SK-N-SH (cell line): ENCODE measurements around the gene MACROD2. TPM values are rescaled to one million over a fixed set of nuclear protein-coding genes. Genes with fewer than 3 reads are reported as not detected.

Experiments
- CTCF ChIA-PET: fragments of 300-600, 350-600 bp; formaldehyde crosslinking; extraction: SDS; loops from one replicate; lab custom pipeline; 2021; lab: Yijun Ruan, JAX
- POLR2A ChIA-PET: fragments of 350-600 bp; sonication (Branson Sonifier 250); formaldehyde crosslinking; extraction: SDS; loops from one replicate; lab custom pipeline; 2020; ENCODE audit warnings: antibody characterized with exemption, inconsistent platforms; lab: Yijun Ruan, JAX
- DNase-seq: peaks from one replicate; pipeline ENCODE4 v3.0.0; 2012
- H2AFZ ChIP-seq: fragments of 200-600 bp; sonication (generic); 2 replicates; pipeline ENCODE4 v1.8.1; 2016; ENCODE audit warnings: antibody characterized with exemption, mild to moderate bottlenecking, low read depth
- H3F3A ChIP-seq: fragments of 200-600 bp; sonication (generic); replicated peaks from 2 replicates; pipeline ENCODE3; 2016; ENCODE audit warnings: antibody characterized with exemption, mild to moderate bottlenecking; ENCODE audit not compliant: insufficient read depth
- H3K27ac ChIP-seq, 2 experiments: fragments of 200-500 bp in 1 of 2; fragments of 200-600 bp in 1 of 2; sonication (Bioruptor generic) in 1 of 2; sonication (generic), shearing (Covaris generic) in 1 of 2; 2 replicates each; pipeline versions ENCODE4 v1.5.1 to v1.6.1; 2014 to 2016; ENCODE audit warnings: low read depth in 2 of 2, inconsistent platforms in 1 of 2, low read length in 1 of 2, mild to moderate bottlenecking in 1 of 2, mixed read lengths in 1 of 2
- H3K27me3 ChIP-seq: fragments of 200-600 bp; sonication (generic), shearing (Covaris generic); 2 replicates; pipeline ENCODE4 v1.6.1; 2016; ENCODE audit warnings: mixed run types; ENCODE audit not compliant: insufficient read depth
- H3K36me3 ChIP-seq, 2 experiments: fragments of 200-500 bp in 1 of 2; fragments of 200-600 bp in 1 of 2; sonication (Bioruptor generic) in 1 of 2; sonication (generic) in 1 of 2; replicated peaks in 1 of 2; 2 replicates each; pipeline versions ENCODE3 to v1.5.1; 2014 to 2016; ENCODE audit warnings: low read length in 1 of 2, mild to moderate bottlenecking in 1 of 2; ENCODE audit not compliant: insufficient read depth in 2 of 2, control insufficient read depth in 1 of 2
- H3K4me1 ChIP-seq, 2 experiments: fragments of 200-500 bp in 1 of 2; fragments of 200-600 bp in 1 of 2; sonication (Bioruptor generic) in 1 of 2; sonication (generic), shearing (Covaris generic) in 1 of 2; 2 replicates each; pipeline versions ENCODE4 v1.5.1 to v1.6.1; 2014 to 2016; ENCODE audit warnings: low read depth in 1 of 2, low read length in 1 of 2, mixed run types in 1 of 2; ENCODE audit not compliant: insufficient read depth in 2 of 2, control insufficient read depth in 1 of 2
- H3K4me2 ChIP-seq: fragments of 200-600 bp; sonication (generic), shearing (Covaris generic); 2 replicates; pipeline ENCODE4 v1.6.1; 2017; ENCODE audit warnings: mixed run types
- H3K4me3 ChIP-seq, 2 experiments: fragments of 200-500 bp in 1 of 2; fragments of 200-600 bp in 1 of 2; sonication (Bioruptor generic) in 1 of 2; sonication (generic), shearing (Covaris generic) in 1 of 2; 2 replicates each; pipeline versions ENCODE4 v1.5.1 to v1.8.1; 2014 to 2016; ENCODE audit warnings: low read depth in 2 of 2, inconsistent platforms in 1 of 2, low read length in 1 of 2, mild to moderate bottlenecking in 1 of 2, mixed read lengths in 1 of 2, moderate library complexity in 1 of 2
- H3K79me2 ChIP-seq: fragments of 200-600 bp; sonication (generic); 2 replicates; pipeline ENCODE4 v1.8.1; 2017; ENCODE audit warnings: mild to moderate bottlenecking; ENCODE audit not compliant: insufficient read depth
- H3K9ac ChIP-seq: fragments of 200-600 bp; sonication (generic); 2 replicates; pipeline ENCODE4 v1.6.1; 2017; ENCODE audit warnings: mixed run types
- H3K9me2 ChIP-seq: fragments of 200-600 bp; sonication (generic); 2 replicates; pipeline ENCODE4 v1.6.1; 2017; ENCODE audit warnings: mixed run types
- H3K9me3 ChIP-seq: fragments of 200-600 bp; sonication (generic); 2 replicates; pipeline ENCODE4 v1.6.1; 2017; ENCODE audit warnings: mixed run types, mild to moderate bottlenecking, moderate library complexity
- H4K20me1 ChIP-seq: fragments of 200-600 bp; sonication (generic); 2 replicates; pipeline ENCODE4 v1.6.1; 2017; ENCODE audit warnings: mild to moderate bottlenecking, mixed run types; ENCODE audit not compliant: insufficient read depth
- CHD2 ChIP-seq: fragments of 150-350 bp; IDR thresholded peaks from 2 replicates; pipeline ENCODE4 v1.6.1; 2018; ENCODE audit warnings: low read length; ENCODE audit not compliant: partially characterized antibody
- ELF1 ChIP-seq: IDR thresholded peaks from 2 replicates; pipeline ENCODE4 v1.4.0; 2012
- FOSL2 ChIP-seq: IDR thresholded peaks from 2 replicates; pipeline ENCODE4 v1.4.0; 2012; ENCODE audit warnings: low read depth, mild to moderate bottlenecking, moderate library complexity, borderline replicate concordance
- FOXM1 ChIP-seq: IDR thresholded peaks from 2 replicates; pipeline ENCODE4 v1.4.0; 2012; ENCODE audit warnings: low read depth, mild to moderate bottlenecking
- GATA2 ChIP-seq: sonication (generic); formaldehyde crosslinking; IDR thresholded peaks from 2 replicates; pipeline ENCODE4 v1.5.0; 2020; ENCODE audit warnings: mild to moderate bottlenecking, missing genetic modification reagents
- MXI1 ChIP-seq: IDR thresholded peaks from 2 replicates; pipeline ENCODE4 v1.6.1; 2012; ENCODE audit warnings: mild to moderate bottlenecking, low read depth, low read length, improper control_type of control experiment
- NFIC ChIP-seq: IDR thresholded peaks from 2 replicates; pipeline ENCODE4 v1.4.0; 2012; ENCODE audit warnings: borderline replicate concordance
- NRF1 ChIP-seq: IDR thresholded peaks from 2 replicates; pipeline ENCODE4 v1.6.1; 2012; ENCODE audit warnings: low read depth, mild to moderate bottlenecking, low read length
- POLR2AphosphoS5 ChIP-seq: IDR thresholded peaks from 2 replicates; pipeline ENCODE4 v1.6.1; 2012; ENCODE audit warnings: low read depth, low read length
- RCOR1 ChIP-seq: fragments of 150-350 bp; IDR thresholded peaks from 2 replicates; pipeline ENCODE4 v1.6.1; 2017; ENCODE audit warnings: antibody characterized with exemption, low read length
- RFX5 ChIP-seq: IDR thresholded peaks from 2 replicates; pipeline ENCODE4 v1.6.1; 2012; ENCODE audit warnings: mild to moderate bottlenecking, improper control_type of control experiment, low read length
- RXRA ChIP-seq: IDR thresholded peaks from 2 replicates; pipeline ENCODE4 v1.4.0; 2012; ENCODE audit warnings: low read depth, mild to moderate bottlenecking, borderline replicate concordance
- SMC3 ChIP-seq: IDR thresholded peaks from 2 replicates; pipeline ENCODE4 v1.6.1; 2012; ENCODE audit warnings: low read depth, low read length, improper control_type of control experiment
- TEAD4 ChIP-seq: IDR thresholded peaks from 2 replicates; pipeline ENCODE4 v1.4.0; 2012; ENCODE audit warnings: mild to moderate bottlenecking, borderline replicate concordance; ENCODE audit not compliant: insufficient read depth
- YY1 ChIP-seq: IDR thresholded peaks from 2 replicates; pipeline ENCODE4 v1.4.0; 2012; ENCODE audit warnings: low read depth, mild to moderate bottlenecking
- WGBS: methylation state at CpG from one replicate; pipeline ENCODE4 v1.1.6; 2017; ENCODE audit warnings: low lambda C conversion rate; 5-methylcytosine and 5-hydroxymethylcytosine counted together
- polyA plus RNA-seq, 3 experiments: library from polyadenylated mRNA; depleted of rRNA; stranded (reverse); fragments of >200 nt; gene quantifications; 2 replicates each; pipeline ENCODE4 v1.2.3, GENCODE V29; 2012
- TF ChIP-seq, protein P1 (sequence below): IDR thresholded peaks from 2 replicates; pipeline ENCODE4 v1.4.0; 2012; ENCODE audit warnings: low read depth
- TF ChIP-seq, protein P2 (sequence below): IDR thresholded peaks from 2 replicates; pipeline ENCODE4; 2012
- TF ChIP-seq, protein P3 (sequence below): fragments of 150-350 bp; IDR thresholded peaks from 2 replicates; pipeline ENCODE4 v1.6.1; 2017; ENCODE audit warnings: antibody characterized with exemption, low read length, low read depth, borderline replicate concordance

MACROD2 gene
- polyA plus RNA-seq, 1 of the 3 experiments (the other 2 are of a cell fraction) = 0.33 TPM

DNA sequence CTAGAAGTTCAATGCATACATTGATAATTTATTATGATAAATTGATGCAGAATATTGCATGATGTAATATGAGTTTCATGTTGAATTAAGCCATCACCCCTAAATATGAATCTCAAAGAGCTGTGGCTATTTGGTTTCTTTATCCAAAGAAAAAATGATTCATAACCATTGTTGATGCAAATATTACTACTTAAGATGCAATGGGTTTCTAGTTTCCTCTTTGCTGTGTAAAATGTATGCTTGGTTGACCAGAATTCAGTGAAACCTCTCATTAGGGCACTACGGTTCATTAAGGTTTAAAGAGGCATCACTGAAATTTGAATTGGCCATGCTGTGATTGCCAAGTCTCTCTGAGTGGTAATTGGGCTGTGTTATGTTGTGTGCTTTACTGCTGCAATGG is 834.6 kb downstream of the MACROD2 start (continued):
- no peak for TF ChIP-seq RFX5
- TF ChIP-seq, protein P1, sequence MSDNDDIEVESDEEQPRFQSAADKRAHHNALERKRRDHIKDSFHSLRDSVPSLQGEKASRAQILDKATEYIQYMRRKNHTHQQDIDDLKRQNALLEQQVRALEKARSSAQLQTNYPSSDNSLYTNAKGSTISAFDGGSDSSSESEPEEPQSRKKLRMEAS = no peak
- no peak for TF ChIP-seq FOXM1
- no peak for TF ChIP-seq NFIC
- no peak for TF ChIP-seq FOSL2

DNA sequence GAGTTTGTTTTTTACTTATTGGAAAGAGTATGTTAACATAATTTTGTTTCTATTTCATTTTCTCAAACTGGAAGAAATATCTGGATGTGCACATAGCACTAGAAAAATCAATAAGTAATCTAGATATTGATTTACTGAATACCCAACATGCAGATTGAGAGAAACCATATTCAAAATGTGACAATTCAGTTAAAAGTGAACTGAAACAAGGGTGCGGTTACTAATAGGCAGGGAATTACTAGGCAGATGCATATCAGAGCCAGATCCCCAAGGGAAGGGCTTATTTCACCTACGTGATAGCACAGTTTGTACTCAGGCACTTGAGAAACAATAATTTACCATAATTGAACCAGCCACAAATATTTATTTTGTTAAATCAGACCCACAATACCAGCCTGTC is 835.1 kb downstream of the MACROD2 start:
- Histone ChIP-seq H3K79me2 (no peaks in the 10 kb centered on the region), H3K9ac (no peak overlapping the region), H3K36me3 (no peaks in the 10 kb centered on the region), H3F3A (no peaks in the 10 kb centered on the region), H2AFZ (no peak overlapping the region), H3K27ac (no peak overlapping the region), H3K4me2 (no peak overlapping the region), H3K4me1 (no peaks in the 10 kb centered on the region), H3K9me3 (no peaks in the 10 kb centered on the region), H3K27me3 (no peaks in the 10 kb centered on the region), H3K4me3 (no peak overlapping the region), H4K20me1 (no peaks in the 10 kb centered on the region), H3K9me2 (no peaks in the 10 kb centered on the region)
- ChIA-PET POLR2A (no interaction called here), CTCF (no interaction called here)
- no peak for DNase-seq
- TF ChIP-seq RXRA (no peak), POLR2AphosphoS5 (no peak), ELF1 (no peak), RCOR1 (no peak), NRF1 (no peak), NFIC (no peak), TEAD4 (no peak)
- WGBS = 96% methylated on average over 2 of the region's 2 CpGs

DNA sequence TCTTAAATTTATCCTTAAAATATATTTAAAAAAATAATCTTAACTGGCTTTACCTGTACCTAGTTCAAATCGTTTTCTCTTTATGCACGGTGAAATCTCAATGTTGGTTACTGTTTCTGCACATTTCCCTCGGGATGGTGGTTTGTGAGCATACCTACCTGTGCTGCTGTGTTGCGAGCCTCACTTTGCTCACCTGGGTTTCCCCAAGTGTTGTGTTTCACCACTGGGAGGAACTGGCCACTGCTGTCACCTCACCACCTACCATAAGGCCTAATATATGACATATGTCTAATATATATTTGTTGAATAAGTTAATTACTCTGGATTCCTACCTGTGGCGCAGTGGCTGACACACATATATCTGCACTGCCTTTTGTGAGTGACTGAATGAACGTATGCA is 835.6 kb downstream of the MACROD2 start:
- WGBS = 88% methylated on average over 6 of the region's 6 CpGs
- DNase-seq = no peak
- no peak overlapping the region for H3K27ac ChIP-seq
- H3K9ac ChIP-seq = no peak overlapping the region
- no peaks in the 10 kb centered on the region for H3K79me2 ChIP-seq
- no peaks in the 10 kb centered on the region for H3K27me3 ChIP-seq
- CTCF ChIA-PET = no interaction called here
- H3K36me3 ChIP-seq = no peaks in the 10 kb centered on the region
- no peak overlapping the region for H3K4me3 ChIP-seq
- POLR2A ChIA-PET = no interaction called here
- H3F3A ChIP-seq = no peaks in the 10 kb centered on the region
- no peak overlapping the region for H2AFZ ChIP-seq
- no peaks in the 10 kb centered on the region for H3K9me2 ChIP-seq
- TF ChIP-seq, protein P2, sequence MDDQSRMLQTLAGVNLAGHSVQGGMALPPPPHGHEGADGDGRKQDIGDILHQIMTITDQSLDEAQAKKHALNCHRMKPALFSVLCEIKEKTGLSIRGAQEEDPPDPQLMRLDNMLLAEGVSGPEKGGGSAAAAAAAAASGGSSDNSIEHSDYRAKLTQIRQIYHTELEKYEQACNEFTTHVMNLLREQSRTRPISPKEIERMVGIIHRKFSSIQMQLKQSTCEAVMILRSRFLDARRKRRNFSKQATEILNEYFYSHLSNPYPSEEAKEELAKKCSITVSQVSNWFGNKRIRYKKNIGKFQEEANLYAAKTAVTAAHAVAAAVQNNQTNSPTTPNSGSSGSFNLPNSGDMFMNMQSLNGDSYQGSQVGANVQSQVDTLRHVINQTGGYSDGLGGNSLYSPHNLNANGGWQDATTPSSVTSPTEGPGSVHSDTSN = no peak
- TF ChIP-seq, protein P1 = no peak
- no peak for TF ChIP-seq SMC3
- no peak for TF ChIP-seq MXI1
- TF ChIP-seq, protein P3, sequence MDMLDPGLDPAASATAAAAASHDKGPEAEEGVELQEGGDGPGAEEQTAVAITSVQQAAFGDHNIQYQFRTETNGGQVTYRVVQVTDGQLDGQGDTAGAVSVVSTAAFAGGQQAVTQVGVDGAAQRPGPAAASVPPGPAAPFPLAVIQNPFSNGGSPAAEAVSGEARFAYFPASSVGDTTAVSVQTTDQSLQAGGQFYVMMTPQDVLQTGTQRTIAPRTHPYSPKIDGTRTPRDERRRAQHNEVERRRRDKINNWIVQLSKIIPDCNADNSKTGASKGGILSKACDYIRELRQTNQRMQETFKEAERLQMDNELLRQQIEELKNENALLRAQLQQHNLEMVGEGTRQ = no peak
- no peak for TF ChIP-seq YY1
- TF ChIP-seq GATA2 = no peak
- no peak for TF ChIP-seq CHD2
- no peak overlapping the region for H3K4me2 ChIP-seq
- H3K9me3 ChIP-seq = no peaks in the 10 kb centered on the region
- no peaks in the 10 kb centered on the region for H4K20me1 ChIP-seq
- H3K4me1 ChIP-seq = no peaks in the 10 kb centered on the region
